Activated T-cell treated with anti-CD3 and anti-CD28 coated beads for 24 hours (primary cell): ENCODE measurements around the gene FAT3.

Experiments used
- DNase-seq: peaks from one replicate; pipeline ENCODE4 v3.0.0-alpha.2; 2020; ENCODE audit warnings: low read depth

The FAT3 gene

GRCh38 chr11:92227959-92228935 lies 3.6 kb downstream of the FAT3 start:
- DNase-seq, result no peak

- DNase-seq, result no peak
Observed at GRCh38 chr11:92236856-92237255, 12.2 kb downstream of the FAT3 start.

DNA sequence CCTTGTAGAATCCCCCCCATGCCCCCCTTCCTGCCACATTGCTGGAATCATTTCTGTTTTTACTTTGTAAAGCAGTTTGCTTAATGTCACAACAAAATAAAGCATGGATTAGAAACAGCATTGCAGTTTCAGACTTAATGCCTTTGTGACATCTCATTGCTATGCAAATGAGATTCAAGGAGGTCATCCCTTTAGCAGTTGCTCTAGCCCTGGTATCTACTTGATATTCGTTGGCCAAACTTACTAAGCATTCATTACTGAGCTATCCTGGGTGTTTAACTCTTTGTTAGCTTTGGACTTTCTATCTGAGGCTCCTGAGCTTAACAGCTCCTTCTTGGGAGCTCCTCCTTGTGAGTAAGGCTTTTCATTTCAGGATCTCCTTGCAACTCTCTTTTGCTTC lies 16.3 kb downstream of the FAT3 start:
- DNase-seq, result no peak

DNA sequence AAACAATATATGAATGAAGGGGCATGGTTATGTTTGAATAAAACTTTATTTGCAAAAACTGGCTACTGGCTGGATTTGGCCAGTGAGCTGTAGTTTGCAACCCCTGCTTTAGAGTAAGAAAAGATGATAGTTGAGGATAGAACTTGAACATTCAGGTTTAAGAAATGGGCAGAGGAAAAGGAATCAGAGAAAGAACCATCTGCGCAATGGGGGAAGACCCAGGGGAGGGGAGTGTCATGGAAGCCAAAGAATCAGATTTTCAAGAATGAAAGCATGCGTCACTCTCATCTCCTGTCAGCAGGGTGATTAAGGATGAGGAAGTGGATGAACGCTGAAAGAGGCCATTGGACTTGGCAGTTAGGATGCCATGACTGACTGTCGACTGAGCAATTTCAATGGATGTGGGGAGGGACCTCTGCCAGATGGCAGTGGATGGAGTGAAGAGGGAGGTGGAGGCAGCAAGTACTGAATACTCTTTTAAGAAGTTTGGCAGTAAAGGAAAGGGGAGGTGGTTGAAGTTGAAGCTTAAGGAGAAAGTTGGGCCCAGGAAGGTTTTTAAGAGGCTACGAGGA lies 21.2 kb downstream of the FAT3 start:
- DNase-seq, result no peak

- no peak for DNase-seq
Observed at GRCh38 chr11:92246630-92247029, 22.0 kb downstream of the FAT3 start.

- no peak for DNase-seq
Observed at GRCh38 chr11:92249156-92249753, 24.6 kb downstream of the FAT3 start.

GRCh38 chr11:92251980-92252379 lies 27.4 kb downstream of the FAT3 start:
- DNase-seq, result no peak

GRCh38 chr11:92253421-92253820 lies 28.8 kb downstream of the FAT3 start:
- no peak for DNase-seq

- DNase-seq, result no peak
Observed at GRCh38 chr11:92253945-92254344, 29.3 kb downstream of the FAT3 start.

DNA sequence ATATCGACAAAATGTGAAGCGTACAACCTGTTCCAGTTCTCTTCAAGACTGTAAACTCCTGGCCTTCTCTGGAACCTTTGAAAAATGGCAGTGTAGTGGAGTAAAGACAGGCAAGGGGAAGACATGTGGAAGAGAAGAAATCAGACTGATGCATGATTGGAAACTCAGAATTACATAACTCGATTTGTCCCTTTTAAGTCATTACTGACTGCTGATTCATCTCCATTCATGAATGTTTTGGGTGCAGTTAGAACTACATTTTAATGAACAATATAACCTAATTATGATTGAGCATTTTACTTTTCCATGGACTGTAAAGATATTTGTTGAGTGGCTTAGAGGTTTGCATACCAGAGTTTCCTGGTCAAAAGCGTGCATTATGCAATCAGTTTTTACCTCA lies 32.9 kb downstream of the FAT3 start:
- no peak for DNase-seq

GRCh38 chr11:92259861-92260260 lies 35.2 kb downstream of the FAT3 start:
- DNase-seq, result no peak

DNA sequence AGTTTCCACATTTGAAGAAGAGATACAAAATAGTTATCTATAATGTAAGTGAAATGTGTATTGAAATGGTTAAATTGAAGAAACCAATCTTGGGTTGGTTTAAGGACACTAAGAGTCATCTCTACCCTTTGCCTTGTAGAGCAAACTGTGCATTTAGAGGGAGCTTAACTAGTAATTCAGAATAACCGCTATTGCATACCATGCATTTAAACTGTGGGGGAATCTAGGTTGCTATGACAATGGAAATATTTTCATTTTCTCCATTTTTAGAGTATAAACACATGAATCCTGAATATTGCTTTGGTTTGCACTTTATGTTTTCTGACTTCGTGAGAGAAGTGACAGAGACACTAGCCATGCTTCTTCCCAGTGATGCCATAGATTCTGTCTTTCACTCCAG lies 39.7 kb downstream of the FAT3 start:
- DNase-seq, result no peak

- no peak for DNase-seq
Observed at GRCh38 chr11:92266806-92267205, 42.2 kb downstream of the FAT3 start.

GRCh38 chr11:92267278-92267677 lies 42.7 kb downstream of the FAT3 start:
- no peak for DNase-seq

- no peak for DNase-seq
Observed at GRCh38 chr11:92267968-92268367, 43.4 kb downstream of the FAT3 start.

GRCh38 chr11:92268546-92268945 lies 43.9 kb downstream of the FAT3 start:
- DNase-seq, result no peak

DNA sequence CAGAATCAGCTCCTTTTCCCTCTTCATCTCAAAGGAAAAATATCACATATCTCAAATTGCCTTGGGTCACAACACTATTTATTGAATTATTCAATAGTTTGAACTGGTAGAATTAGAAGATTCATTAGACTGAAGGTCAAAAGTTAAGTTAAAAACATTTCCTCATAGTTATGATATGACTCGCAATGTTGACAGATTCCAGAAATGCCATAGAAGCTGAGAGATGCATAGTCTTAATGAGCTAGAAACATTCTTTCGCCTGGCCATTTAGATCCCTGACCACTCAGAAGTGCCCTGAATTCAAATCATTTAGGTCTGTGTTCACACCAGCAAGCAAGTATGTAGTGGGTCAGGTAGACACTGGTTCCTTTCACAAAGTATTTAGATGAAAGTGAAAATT lies 44.4 kb downstream of the FAT3 start:
- no peak for DNase-seq

GRCh38 chr11:92269841-92270240 lies 45.2 kb downstream of the FAT3 start:
- no peak for DNase-seq

DNA sequence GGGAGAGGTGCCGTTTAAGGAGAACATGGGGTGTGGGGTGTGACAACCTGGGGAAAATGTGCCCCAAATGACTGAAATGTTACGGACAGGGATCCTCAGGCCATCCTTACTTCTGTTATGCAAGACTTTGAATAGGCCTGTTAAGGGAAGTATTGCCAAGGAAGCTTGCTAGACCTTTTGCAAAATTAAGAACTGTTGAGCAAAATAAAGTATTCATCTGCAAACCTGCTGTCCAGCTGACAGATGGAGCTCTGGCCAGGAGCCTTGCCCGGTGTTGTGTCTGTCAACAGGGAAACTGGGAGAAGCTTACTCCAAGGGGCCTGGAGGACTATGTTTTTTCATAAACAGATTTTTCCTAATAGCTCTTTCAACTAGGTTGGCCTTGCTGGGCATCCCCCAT lies 48.0 kb downstream of the FAT3 start:
- no peak for DNase-seq
